Effector memory CD4-positive, alpha-beta T cell (primary cell): ENCODE results near the gene HTR3E.
"Not testable (repeated sequence)": the region's sequence is repeated elsewhere in the genome, so short reads cannot be mapped to it uniquely, and the experiment has no call there.

Experiments
- DNase-seq, 3 donors: peaks; one replicate each; pipeline ENCODE4 v3.0.0-alpha.2; 2020
- H3K27ac ChIP-seq: 2 replicates; pipeline ENCODE4 v1.7.0; 2013; ENCODE audit warnings: mild to moderate bottlenecking, low read length, moderate library complexity; ENCODE audit not compliant: insufficient read depth, poor library complexity, severe bottlenecking
- H3K27me3 ChIP-seq: replicated peaks from 2 replicates; pipeline ENCODE4 v1.7.0; 2013; ENCODE audit warnings: mild to moderate bottlenecking, low read length; ENCODE audit not compliant: insufficient read depth, control insufficient read depth, poor library complexity, severe bottlenecking
- H3K36me3 ChIP-seq: 2 replicates; pipeline ENCODE4 v1.7.0; 2013; ENCODE audit warnings: mild to moderate bottlenecking, low read length, moderate library complexity; ENCODE audit not compliant: control insufficient read depth, insufficient read depth
- H3K4me1 ChIP-seq: 2 replicates; pipeline ENCODE4 v1.7.0; 2013; ENCODE audit warnings: low read length, mild to moderate bottlenecking; ENCODE audit not compliant: control insufficient read depth, insufficient read depth, poor library complexity, severe bottlenecking
- H3K4me3 ChIP-seq: 2 replicates; pipeline ENCODE4 v1.7.0; 2013; ENCODE audit warnings: low read length, low read depth, mild to moderate bottlenecking; ENCODE audit not compliant: insufficient read depth, poor library complexity, severe bottlenecking
- H3K9me3 ChIP-seq: 2 replicates; pipeline ENCODE4 v1.7.0; 2013; ENCODE audit warnings: mild to moderate bottlenecking, low read length, moderate library complexity; ENCODE audit not compliant: control insufficient read depth

Gene HTR3E

GRCh38 chr3:184149770-184150169, 52.9 kb downstream of the HTR3E start:
- H3K27me3 ChIP-seq, DNase-seq: not testable (repeated sequence)

GRCh38 chr3:184154885-184155643, 58.2 kb downstream of the HTR3E start, which contains the start of gene DVL3:
Gene DVL3, plus strand, starts transcription at chr3:184155377. Its CDS starts 259 bp downstream, at chr3:184155636.
- no peaks in the 10 kb centered on the region for H3K9me3 ChIP-seq
- H3K27me3 ChIP-seq = no peaks in the 10 kb centered on the region
- H3K4me3 ChIP-seq = peak within 1 kb of the TSS; percentile 88
- H3K4me1 ChIP-seq = peaks cover 17% of the 10 kb centered on the region
- no peaks in the 10 kb centered on the region for H3K36me3 ChIP-seq
- peak; percentile 27 to 43 (median 31) for DNase-seq
- H3K27ac ChIP-seq = peak within 1 kb of the TSS; percentile 63

More at GRCh38 chr3:184149770-184150169, 52.9 kb downstream of the HTR3E start:
- H3K4me3 ChIP-seq, H3K4me1 ChIP-seq, H3K27ac ChIP-seq, H3K9me3 ChIP-seq: not testable (repeated sequence)
- peaks cover 12% of the 10 kb centered on the region for H3K36me3 ChIP-seq

- peak in 2 of 3 donors; percentile 24 to 25 for DNase-seq
- H3K9me3 ChIP-seq = no peaks in the 10 kb centered on the region
- H3K36me3 ChIP-seq = no peaks in the 10 kb centered on the region
- H3K27me3 ChIP-seq = no peaks in the 10 kb centered on the region
- peaks cover 17% of the 10 kb centered on the region for H3K4me1 ChIP-seq
- peak overlapping the region; percentile 63 for H3K27ac ChIP-seq
- peak overlapping the region; percentile 88 for H3K4me3 ChIP-seq
These were observed 59.0 kb downstream of the HTR3E start for GRCh38 chr3:184155644-184156521.

GRCh38 chr3:184156522-184156955, 59.7 kb downstream of the HTR3E start:
- Histone ChIP-seq H3K4me3 (peak overlapping the region; percentile 88), H3K9me3 (no peaks in the 10 kb centered on the region), H3K4me1 (peaks cover 17% of the 10 kb centered on the region), H3K27ac (no peak overlapping the region), H3K36me3 (no peaks in the 10 kb centered on the region), H3K27me3 (no peaks in the 10 kb centered on the region)
- no peak for DNase-seq
